Ureter (tissue), 1 donor: ENCODE measurements around the gene DOLPP1. TPM values are rescaled to one million over a fixed set of nuclear protein-coding genes. Genes with fewer than 3 reads are reported as not detected.
"Not testable (repeated sequence)": the region's sequence is repeated elsewhere in the genome, so short reads cannot be mapped to it uniquely, and the experiment has no call there.

Experiments
- DNase-seq: peaks from one replicate; pipeline ENCODE4 v3.0.0-alpha.2; 2020; ENCODE audit warnings: low spot score
- total RNA-seq: library from RNA; stranded (reverse); gene quantifications from one replicate; pipeline ENCODE4 v1.2.4, GENCODE V29; 2023
- donor health status: DM: yes; HTN: yes; CAD: no.

Gene DOLPP1, protein sequence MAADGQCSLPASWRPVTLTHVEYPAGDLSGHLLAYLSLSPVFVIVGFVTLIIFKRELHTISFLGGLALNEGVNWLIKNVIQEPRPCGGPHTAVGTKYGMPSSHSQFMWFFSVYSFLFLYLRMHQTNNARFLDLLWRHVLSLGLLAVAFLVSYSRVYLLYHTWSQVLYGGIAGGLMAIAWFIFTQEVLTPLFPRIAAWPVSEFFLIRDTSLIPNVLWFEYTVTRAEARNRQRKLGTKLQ
- total RNA-seq = 18.2 TPM

DNA sequence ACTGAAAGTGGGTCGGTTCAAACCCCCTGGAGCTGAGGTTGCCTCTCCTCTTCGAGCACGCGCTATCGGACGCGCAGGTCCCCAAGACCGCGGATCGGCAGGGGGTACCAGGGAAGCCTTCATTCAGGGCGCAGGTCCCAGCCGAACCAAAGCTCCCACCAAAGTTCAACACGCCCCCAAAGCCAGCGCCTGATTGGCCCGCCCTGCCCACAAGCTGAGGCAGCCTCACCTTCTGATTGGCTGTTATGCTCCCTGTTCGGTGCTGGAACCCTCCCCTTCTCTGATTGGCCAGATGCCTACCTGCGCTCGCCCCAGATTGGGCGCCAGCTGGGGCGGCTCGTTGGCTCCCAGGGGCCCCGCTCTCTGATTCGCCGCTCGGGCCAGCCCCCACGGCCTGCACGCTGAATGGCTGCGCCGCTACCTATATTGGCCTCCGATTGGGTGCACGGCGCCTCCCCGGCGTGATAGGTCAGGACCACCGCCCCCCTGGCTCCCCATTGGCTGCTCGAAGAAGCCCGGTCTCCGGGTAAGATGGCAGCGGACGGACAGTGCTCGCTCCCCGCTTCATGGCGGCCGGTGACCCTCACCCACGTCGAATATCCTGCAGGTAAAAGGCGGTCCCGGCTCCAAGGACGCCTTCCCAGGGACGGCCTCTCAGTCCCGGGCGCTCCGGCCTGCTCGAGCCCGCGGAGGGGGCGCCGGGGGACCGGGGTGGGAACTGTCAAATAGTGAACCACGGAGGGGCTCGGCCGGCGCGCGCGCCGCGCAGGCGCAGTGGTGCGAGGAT is at the start of gene DOLPP1:
TSS of gene DOLPP1 (plus strand) at position 511 of the 787 bp plus-strand sequence. CDS start at position 532, 21 bp downstream.
- DNase-seq = peak; percentile 99

DNA sequence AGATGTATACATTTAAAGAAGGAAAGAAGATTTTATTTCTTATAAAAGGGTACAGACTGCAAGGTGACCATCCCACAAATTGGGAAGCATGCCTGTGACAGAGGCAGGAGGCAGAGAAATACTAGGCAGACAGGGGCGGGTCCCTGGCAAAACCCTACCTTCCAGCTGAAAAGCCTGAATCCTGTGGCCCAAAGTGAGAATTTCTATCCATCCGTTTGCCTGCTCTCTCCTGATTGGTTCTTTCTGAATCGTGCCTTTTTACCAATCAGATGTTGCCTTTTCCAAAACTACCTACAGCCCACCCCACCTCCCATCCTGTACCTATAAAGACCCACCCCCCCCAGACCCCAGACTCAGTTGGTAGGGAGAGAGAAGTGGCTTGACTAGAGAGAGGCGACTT is 49.4 kb upstream of the DOLPP1 start:
- no peak for DNase-seq

GRCh38 chr9:129032541-129033159 is 48.3 kb upstream of the DOLPP1 start:
- DNase-seq = no peak

DNA sequence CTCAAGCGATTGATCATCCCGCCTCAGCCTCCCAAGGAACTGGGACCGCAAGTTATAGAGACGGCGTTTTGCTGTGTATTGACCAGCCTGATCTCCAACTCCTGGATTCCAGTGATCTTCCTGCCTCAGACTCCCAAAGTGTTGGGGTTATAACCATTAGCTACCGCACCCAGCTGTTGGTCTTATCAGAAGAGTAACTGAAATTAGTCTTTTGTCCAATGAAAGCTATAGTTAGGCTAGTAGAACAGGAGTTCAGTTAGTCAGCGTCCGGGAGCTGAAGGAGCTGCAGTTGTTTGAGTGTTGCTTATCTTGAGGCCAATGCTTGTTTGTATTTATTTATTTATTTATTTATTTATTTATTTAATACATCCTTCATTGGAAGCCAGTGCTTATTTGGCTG is 47.7 kb upstream of the DOLPP1 start:
- DNase-seq = no peak

GRCh38 chr9:129035838-129036237 is 45.1 kb upstream of the DOLPP1 start:
- not testable (repeated sequence) for DNase-seq

DNA sequence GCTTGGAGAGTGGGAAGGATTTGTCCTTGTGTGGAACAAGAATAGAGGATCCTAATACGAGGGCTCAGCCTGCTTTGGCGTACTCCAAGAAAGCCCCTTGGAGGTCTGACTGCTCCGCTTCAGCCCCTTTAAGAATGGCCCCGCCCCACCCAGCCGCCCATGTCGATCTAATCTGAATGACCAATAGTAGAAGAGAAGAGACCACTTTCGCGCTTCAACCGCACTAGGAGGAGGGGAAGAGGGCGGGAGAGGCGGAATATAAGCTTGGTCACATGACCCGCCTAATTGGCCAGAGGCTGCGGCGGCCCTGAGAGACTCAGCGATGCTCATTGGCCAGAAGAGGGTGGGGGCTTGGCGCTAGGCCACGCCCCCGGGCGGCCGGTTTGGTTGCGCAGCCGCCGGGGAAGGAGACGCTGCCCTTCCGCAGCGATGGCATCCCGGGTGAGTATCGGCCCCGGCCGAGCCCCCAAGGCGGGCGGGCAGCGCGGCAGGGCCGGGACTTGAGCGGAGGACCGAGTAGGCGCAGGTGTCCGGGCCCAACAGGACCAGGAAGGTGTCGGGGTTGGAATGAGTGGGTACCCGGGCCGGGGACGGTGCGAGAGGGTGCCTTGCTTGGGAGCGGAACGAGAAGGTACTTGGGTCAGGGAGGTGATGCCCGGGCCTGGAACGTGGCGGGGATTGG is 44.5 kb upstream of the DOLPP1 start, which contains the start of gene MIGA2:
TSS of gene MIGA2 (plus strand) at position 386 of the 682 bp plus-strand sequence. CDS start 3,969 bp downstream, outside the sequence.
- peak; percentile 98 for DNase-seq

- no peak for DNase-seq
Observed at GRCh38 chr9:129036923-129037766, 43.8 kb upstream of the DOLPP1 start.

DNA sequence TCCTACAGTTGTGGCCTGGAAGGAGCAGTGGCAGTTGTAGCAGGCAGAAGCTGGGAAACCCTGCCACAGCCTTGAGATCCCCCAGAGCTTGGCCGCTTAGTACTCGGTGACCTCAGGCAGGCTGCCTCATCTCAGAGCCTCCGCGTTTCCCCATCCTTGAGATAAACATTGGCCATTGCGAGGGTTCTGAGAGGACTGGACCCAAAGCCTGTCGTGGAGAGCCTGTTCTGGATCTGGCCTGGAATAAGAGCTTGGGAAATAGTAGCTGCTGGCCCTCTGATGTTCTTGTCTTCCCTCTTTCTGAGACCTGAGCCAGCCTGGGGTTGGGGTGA is 43.2 kb upstream of the DOLPP1 start:
- DNase-seq = no peak

DNA sequence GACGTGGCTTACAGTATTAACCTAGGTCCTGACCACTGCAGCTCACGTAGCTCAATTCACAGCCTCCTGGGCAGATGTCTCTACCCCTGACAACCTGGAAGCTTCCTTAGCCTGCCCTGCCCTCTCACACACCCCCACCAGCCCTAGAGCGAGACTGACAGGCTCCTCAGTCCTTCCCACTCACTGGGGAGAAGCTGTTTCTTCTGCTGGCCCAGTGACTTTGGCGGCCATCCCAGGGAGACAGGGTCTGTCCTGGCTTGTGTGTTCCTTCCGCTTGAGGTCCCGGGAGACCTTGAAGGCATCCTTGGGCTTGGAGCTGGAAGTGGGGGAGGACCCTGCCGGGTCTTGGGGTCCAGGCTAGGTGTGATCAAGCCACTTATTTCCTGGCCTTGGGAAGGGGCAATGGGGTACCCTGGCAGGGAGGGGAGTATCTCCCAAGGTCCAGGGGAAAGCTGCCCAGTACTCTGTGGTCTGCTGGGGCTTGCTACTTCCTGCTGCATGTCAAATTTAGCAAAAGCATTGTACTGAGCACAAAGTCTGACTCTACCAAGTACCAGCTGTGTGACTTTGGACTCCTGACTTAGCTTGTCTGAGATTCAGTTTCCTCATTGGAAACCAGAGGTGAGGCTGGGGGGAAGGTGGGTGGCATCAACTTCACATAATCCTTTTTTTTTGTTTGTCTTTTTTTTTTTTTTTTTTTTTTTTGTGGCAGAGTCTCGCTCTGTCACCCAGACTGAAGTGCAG is 42.6 kb upstream of the DOLPP1 start:
- no peak for DNase-seq

- no peak for DNase-seq
Observed at GRCh38 chr9:129040113-129040643, 40.7 kb upstream of the DOLPP1 start.

DNA sequence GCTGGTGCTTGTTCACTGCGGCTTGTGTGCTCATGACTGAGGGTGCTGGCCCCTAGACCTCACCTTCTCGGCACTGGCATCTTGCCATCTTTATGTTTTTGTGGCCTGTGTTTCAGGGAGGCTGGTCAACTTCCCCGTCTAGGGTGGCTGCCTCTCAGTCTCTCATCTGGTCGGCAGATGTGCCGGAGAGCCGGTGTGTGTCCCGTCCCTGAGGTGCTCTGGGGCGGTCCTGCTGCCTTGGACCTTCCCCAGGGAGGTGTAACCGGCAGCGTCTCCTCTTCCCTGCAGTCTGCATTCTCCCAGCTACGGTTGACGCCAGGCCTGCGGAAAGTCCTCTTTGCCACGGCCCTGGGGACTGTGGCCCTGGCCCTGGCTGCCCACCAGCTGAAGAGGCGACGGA is 38.9 kb upstream of the DOLPP1 start:
- no peak for DNase-seq

- DNase-seq = peak; percentile 93
Observed at GRCh38 chr9:129052592-129052991, 28.3 kb upstream of the DOLPP1 start.

GRCh38 chr9:129053020-129053419 is 27.9 kb upstream of the DOLPP1 start:
- DNase-seq = no peak

DNA sequence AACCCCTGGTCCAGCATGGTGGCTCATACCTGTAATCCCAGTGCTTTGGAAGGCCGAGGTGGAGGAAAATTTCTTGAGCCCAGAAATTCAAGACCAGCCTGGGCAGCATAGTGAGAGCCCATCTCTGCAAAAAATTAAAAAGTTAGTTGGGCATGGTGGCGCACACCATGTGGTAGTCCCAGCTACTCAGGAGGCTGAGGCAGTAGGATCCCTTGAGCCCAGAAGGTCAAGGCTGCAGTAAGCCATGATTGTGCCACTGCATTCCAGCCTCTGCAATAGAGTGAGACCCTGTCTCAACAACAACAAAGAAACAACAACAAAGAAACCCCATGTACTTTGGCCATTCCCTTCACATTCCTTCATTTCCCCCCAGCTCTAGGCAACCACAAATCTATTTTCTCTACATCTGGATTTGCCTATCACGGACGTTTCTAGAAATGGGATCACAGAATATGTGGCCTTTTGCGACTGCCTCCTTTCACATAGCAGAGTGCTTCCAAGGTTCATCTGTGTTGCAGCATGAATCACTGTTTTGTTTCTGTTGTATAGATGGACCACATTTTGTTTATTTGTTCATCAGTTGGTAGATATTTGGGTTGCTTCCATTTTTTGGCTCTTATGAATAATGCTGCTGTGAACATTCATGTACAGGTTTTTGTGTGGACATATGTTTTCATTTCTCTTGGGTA is 26.6 kb upstream of the DOLPP1 start:
- no peak for DNase-seq

DNA sequence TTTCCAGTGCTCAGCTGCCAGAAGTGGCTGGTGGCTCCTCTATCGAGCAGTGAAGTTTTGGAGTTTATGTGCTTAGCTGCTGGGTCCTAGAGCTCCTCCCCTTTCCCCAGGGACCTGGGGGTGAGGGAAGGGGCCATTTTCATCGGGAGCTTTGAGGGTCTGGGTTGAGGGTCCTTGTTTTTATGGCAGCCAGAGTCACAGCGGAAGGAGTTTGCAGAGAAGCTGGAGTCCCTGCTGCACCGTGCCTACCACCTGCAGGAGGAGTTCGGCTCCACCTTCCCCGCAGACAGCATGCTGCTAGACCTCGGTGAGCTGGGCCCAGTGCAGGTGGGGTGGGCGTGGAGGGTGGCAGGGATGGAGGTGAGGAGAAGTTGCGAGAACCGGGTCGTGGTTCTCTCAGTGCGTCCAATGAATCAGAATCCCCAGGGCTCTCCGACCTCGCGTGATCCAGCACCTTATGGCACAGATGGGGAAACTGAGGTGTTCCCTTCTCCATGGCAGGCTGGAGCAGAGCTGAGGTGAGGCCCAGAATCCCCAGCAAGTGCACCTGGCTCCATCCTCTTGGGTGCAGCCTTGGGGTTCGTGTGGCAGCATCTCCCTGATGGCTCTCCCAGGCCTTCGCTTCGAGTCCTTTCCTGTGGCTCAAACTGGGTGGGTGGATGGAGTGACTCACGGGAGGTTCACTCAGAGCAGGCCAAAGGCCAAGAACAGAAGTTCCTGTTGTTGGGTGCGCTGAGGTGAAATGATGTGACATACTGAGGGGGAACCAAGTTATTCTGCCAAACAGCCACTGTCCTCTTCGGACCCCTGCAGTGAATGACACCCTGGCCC is 21.7 kb upstream of the DOLPP1 start:
- no peak for DNase-seq

DNA sequence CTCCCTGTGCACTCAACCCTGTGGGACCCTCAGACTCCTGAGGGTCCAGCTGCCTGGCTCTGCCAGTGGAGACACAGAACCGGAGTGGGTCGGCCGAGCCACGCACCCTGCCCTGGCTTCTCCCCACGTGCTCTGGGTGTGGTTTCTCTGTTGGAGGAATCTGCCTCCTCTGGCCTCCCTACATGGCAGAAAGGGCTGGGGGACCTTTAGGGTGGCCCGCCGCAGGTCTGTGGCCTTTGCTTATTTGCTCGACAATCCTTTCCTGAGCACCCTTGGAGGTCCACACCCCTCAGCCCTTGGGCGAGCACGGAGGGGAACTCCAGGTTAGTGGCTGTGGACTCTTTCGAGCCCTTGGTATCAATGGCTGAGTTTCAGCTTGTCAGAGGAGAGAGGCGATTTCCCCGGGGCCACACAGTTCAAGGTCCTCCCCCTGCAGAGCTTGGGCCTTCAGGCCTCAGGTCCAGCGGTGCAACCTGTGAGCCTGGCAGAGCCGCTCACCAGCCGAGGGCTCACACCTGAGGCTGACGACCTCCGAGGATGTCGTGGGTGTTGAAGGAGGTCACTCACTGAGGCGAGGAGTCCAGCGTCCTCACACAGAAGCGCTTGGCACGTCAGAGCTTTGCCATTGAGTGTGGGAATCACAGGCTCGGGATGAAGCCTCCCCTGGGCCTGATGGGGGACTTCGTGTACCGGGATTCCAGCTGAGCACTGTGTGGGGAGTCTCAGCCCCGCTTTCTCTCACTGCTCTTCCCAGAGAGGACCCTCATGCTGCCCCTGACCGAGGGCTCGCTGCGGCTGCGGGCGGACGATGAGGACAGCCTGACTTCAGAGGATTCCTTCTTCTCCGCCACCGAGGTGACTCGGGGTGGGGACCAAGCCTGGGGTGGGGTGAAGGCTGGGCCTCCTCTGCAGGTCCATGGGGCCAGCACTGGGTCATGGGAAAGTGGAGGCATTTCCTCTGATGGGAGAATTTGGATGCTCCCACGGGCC is 20.8 kb upstream of the DOLPP1 start:
- no peak for DNase-seq

GRCh38 chr9:129060991-129061390 is 19.9 kb upstream of the DOLPP1 start:
- DNase-seq = no peak

GRCh38 chr9:129063061-129063460 is 17.9 kb upstream of the DOLPP1 start:
- no peak for DNase-seq
